CD4-positive, alpha-beta T cell treated with Interleukin-17A for 1 hour (primary cell): ENCODE measurements around the gene SHKBP1.
A peak's percentile ranks its signal among the peaks of the same experiment; 100 is the strongest.

ENCODE experiments used
- DNase-seq: peaks from one replicate; pipeline ENCODE4 v3.0.0-alpha.2; 2020

SHKBP1 gene

GRCh38 chr19:40603389-40604170 lies 26.9 kb downstream of the SHKBP1 start:
- peak; percentile 99 for DNase-seq

GRCh38 chr19:40604171-40604646 lies 27.5 kb downstream of the SHKBP1 start:
- no peak for DNase-seq

DNA sequence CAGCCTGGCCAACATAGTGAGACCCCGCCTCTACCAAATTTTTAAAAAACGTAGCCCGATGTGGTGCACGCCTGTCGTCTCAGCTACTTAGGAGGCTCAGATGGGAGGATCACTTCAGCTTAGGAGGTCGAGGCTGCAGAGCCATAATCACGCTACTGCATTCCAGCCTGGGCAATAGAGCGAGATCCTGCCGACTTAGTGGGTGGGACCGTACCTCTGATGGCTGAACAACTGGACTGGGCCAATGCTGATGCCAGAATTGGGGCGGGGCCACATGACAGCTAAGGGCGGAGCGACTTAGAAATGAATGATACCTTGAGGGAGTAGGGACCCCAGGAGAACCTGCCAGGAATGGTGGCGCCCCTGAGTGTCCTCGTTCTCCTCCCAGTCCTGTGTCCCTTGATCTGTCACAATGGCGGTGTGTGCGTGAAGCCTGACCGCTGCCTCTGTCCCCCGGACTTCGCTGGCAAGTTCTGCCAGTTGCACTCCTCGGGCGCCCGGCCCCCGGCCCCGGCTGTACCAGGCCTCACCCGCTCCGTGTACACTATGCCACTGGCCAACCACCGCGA lies 28.1 kb downstream of the SHKBP1 start:
- no peak for DNase-seq

GRCh38 chr19:40605216-40605971 lies 28.7 kb downstream of the SHKBP1 start:
- peak; percentile 92 for DNase-seq

DNA sequence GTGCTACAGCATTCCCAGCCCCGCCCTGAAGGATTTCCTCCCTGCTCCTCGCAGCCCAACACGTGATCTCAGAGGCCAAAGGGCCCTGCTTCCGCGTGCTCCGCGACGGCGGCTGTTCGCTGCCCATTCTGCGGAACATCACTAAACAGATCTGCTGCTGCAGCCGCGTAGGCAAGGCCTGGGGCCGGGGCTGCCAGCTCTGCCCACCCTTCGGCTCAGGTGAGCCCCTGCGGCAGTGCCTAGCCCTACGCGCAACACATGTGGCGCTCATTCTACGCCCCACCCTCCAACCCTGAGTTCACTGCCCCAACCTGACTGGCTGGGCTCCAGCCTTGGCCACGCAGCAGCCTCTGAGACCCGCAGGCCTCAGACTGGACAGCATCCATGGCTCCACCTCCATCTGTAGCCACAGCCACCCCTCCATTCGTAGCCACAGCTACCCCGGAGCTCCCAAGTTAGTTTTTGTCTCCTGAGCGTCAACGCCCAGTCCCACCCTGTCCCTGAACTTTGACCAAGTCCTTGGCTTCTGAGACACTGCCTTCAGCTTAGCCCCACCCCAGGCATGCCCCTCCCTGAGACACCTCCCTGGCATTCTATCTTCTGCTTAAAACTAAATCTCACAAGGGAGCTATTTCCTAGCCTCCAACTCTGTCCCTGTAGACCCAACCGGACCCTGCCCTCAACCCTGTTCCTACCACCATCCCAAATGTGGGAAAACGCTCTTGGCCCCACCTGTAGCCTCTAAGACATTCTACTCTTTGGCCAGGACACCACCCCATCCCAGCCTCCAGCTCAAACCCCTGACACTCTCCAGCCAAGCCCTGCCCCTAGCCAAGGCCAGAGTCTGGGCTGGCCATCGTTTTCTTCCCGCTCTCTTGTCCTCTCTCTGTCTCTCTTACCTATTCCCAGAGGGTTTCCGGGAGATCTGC lies 30.9 kb downstream of the SHKBP1 start:
- DNase-seq: no peak

- no peak for DNase-seq
Measured at GRCh38 chr19:40608240-40608621, 31.6 kb downstream of the SHKBP1 start.

DNA sequence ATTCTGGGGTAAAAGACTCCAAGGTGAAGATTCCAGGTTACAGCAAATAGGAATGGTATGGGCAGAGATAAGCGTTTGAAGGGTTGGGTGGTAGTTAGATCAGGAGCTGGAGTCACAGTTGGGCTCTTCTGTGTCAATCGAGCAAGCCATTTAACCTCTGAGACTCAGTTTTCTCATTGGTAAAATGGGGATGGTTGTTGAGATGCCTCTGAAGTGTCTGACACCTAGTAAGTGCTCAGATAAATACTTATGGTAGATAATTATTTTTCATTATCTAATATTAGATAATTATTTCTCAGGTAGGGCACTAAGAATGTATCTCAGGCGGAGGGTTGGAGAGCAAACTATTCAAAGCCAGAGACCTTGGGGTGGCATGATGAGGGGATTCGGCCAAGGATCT lies 32.3 kb downstream of the SHKBP1 start:
- DNase-seq: no peak

DNA sequence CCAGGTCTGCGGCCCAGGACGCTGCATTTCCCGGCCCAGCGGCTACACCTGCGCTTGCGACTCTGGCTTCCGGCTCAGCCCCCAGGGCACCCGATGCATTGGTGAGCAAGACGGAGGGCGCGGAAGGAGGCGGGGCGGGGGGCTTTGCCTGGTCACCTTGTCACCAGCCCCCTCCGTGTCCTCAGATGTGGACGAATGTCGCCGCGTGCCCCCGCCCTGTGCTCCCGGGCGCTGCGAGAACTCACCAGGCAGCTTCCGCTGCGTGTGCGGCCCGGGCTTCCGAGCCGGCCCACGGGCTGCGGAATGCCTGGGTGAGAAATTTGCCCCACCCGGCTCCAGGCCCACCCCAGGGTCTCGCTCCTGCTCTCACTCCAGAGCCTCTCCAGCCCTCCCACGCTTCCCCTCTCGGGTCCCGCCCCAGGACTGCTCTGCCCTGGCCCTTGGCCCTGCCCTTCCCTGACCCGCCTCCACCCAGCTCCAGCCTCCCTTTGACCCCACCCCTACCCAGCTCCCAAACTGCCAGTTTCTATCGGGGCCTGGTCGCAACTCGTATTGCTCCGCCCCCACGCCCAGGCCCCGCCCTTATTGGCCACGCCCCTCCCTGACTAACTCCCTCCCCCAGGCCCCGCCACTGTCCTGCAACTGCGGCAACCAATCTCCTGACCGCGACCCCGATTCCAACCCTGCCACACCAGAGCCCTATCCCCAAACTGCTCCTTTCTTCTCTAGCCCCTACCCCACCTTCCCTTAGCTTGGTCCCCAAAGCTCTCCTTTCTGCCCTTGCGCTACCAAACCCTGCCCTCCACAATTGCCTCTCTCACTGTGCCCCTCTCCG lies 33.1 kb downstream of the SHKBP1 start:
- DNase-seq: peak; percentile 90

- peak; percentile 77 for DNase-seq
Measured at GRCh38 chr19:40610396-40611064, 33.9 kb downstream of the SHKBP1 start.

DNA sequence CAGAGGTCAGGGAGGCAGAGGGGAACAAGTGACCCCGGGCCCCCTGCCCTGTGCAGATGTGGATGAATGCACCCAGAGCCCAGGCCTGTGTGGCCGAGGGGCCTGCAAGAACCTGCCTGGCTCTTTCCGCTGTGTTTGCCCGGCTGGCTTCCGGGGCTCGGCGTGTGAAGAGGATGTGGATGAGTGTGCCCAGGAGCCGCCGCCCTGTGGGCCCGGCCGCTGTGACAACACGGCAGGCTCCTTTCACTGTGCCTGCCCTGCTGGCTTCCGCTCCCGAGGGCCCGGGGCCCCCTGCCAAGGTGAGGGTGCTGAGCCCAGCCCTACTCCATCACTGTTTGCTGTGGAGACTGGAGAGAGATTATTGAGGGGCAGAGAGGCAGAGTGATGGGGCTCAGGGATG lies 34.4 kb downstream of the SHKBP1 start:
- DNase-seq: peak; percentile 43

GRCh38 chr19:40611900-40612698 lies 35.4 kb downstream of the SHKBP1 start:
- no peak for DNase-seq

DNA sequence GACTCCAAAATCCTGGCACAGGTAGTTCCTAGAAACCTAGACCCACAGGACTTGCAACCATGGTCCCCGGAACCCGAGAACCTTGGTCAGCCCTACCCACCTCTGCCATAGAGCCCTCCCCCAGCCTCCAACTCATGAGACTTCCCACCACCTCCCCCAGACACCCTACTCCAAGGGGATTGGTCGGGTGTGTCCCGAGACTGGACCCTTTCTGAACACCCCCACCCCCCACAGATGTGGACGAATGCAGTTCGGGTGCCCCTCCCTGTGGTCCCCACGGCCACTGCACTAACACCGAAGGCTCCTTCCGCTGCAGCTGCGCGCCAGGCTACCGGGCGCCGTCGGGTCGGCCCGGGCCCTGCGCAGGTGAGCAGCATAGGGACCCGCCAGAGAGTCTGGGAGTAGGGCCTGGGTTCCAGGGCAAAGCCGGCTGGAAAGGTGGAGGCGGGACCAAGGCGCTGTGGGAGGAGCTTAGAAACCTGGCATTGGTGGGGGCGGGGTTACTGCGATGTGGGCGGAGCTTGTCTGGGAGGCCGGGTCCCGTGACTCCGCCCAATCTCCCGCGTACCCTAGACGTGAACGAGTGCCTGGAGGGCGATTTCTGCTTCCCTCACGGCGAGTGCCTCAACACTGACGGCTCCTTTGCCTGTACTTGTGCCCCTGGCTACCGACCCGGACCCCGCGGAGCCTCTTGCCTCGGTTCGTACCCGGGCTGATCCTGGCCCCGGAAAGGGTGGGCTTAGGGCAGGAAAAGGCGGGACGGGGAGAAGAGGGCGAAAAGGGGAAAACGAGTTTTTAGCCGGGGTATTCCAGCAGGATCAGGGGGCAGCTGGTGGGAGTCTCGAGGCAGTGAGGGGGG lies 36.4 kb downstream of the SHKBP1 start:
- DNase-seq: peak; percentile 76

GRCh38 chr19:40613690-40614621 lies 37.3 kb downstream of the SHKBP1 start:
- peak; percentile 87 for DNase-seq

- DNase-seq: peak; percentile 87
Measured at GRCh38 chr19:40614622-40615411, 38.1 kb downstream of the SHKBP1 start.

DNA sequence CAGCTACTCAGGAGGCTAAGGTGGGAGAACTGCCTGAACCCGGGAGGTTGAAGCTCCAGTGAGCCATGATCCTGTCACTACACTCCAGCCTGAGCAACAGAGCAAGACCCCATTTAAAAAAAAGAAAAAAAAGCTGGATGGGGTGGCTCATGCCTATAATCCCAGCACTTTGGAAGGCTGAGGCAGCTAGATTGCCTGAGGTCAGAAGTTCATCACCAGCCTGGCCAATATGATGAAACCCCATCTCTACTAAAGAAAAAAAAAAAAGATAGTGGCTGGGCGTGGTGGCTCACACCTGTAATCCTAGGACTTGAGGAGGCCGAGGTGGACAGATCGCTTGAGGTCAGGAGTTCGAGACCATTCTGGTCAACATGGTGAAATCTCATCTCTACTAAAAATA lies 39.5 kb downstream of the SHKBP1 start:
- DNase-seq: no peak

GRCh38 chr19:40616941-40617340 lies 40.3 kb downstream of the SHKBP1 start:
- DNase-seq: no peak

GRCh38 chr19:40617961-40618360 lies 41.3 kb downstream of the SHKBP1 start:
- DNase-seq: no peak
